Measurements from ENCODE around the gene MMP3.

MMP3 gene

DNA sequence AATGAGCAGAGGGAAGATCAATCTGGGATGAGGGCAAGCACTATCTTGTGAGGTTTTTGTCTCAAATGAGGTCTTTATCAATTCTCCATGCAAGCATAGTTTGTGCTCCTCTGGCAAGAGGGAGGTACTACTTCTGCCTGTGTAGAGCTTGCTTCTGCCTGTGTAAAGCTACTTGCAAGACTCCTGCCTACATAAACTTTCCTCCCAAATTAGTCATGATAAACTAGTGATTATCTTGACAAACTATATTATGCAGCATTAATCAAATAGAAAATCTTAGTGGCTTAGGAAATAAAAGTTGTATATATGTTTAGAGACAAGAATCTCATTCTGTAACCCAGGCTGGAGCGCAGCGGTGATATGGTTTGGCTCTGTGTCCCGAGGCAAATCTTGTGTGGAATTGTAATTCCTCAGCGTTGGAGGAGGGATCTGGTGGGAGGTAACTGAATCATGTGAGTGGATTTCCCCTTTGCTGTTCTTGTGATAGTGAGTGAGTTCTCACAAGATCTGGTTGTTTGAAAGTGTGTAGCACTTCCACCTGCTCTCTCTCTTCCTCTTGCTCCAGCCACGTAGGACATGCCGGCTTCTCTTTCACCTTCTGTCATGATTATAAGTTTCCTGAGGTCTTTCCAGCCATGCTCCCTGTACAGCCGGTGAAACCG lies 54.9 kb downstream of the MMP3 start:
- no peak for DNase-seq (ENCODE audit: low read depth)
